ENCODE results near the gene MTHFS.
"Not testable (repeated sequence)": the region's sequence is repeated elsewhere in the genome, so short reads cannot be mapped to it uniquely, and the experiment has no call there.

MTHFS gene

GRCh38 chr15:79900087-79900486 is 3.3 kb upstream of the MTHFS start:
- DNase-seq (ENCODE audit: low read depth, low spot score), result no peak
- Histone ChIP-seq H3K9me3 (ENCODE audit: insufficient read depth, low read length) (no peaks in the 10 kb centered on the region), H3K36me3 (ENCODE audit: insufficient read depth, insufficient read length, low read length) (peaks cover 4% of the 10 kb centered on the region), H3K9ac (ENCODE audit: insufficient read length, low read depth) (no peak overlapping the region), H3K4me1 (ENCODE audit: insufficient read depth, insufficient read length) (no peaks in the 10 kb centered on the region), H3K27me3 (ENCODE audit: insufficient read depth, insufficient read length) (no peaks in the 10 kb centered on the region), H3K4me3 (ENCODE audit: insufficient read length, low read depth) (no peak overlapping the region)
- TF ChIP-seq SUZ12 (IDR thresholded peaks at IDR 0.05; ENCODE audit: extremely low read depth, insufficient read depth, insufficient read length) (no peak), YY1 (IDR thresholded peaks at IDR 0.05; ENCODE audit: insufficient read depth, insufficient read length) (no peak), ZNF274 (IDR thresholded peaks at IDR 0.05; ENCODE audit: low read depth, low read length) (no peak)

- not testable (repeated sequence) for H3K4me1 ChIP-seq (ENCODE audit: insufficient read depth, insufficient read length); DNase-seq (ENCODE audit: low read depth, low spot score); H3K4me3 ChIP-seq (ENCODE audit: insufficient read length, low read depth); H3K9me3 ChIP-seq (ENCODE audit: insufficient read depth, low read length); H3K27me3 ChIP-seq (ENCODE audit: insufficient read depth, insufficient read length); H3K9ac ChIP-seq (ENCODE audit: insufficient read length, low read depth)
- H3K36me3 ChIP-seq (ENCODE audit: insufficient read depth, insufficient read length, low read length), result peaks cover 12% of the 10 kb centered on the region
Measured at GRCh38 chr15:79898786-79899185, 2.0 kb upstream of the MTHFS start.

- TF ChIP-seq YY1 (IDR thresholded peaks at IDR 0.05; ENCODE audit: insufficient read depth, insufficient read length) (no peak), SUZ12 (IDR thresholded peaks at IDR 0.05; ENCODE audit: extremely low read depth, insufficient read depth, insufficient read length) (no peak), ZNF274 (IDR thresholded peaks at IDR 0.05; ENCODE audit: low read depth, low read length) (no peak)
- H3K9me3 ChIP-seq (ENCODE audit: insufficient read depth, low read length), result no peaks in the 10 kb centered on the region
- no peaks in the 10 kb centered on the region for H3K4me1 ChIP-seq (ENCODE audit: insufficient read depth, insufficient read length)
- H3K27me3 ChIP-seq (ENCODE audit: insufficient read depth, insufficient read length), result no peaks in the 10 kb centered on the region
- peaks cover 12% of the 10 kb centered on the region for H3K36me3 ChIP-seq (ENCODE audit: insufficient read depth, insufficient read length, low read length)
- H3K9ac ChIP-seq (ENCODE audit: insufficient read length, low read depth), result no peak overlapping the region
- DNase-seq (ENCODE audit: low read depth, low spot score), result no peak
- no peak overlapping the region for H3K4me3 ChIP-seq (ENCODE audit: insufficient read length, low read depth)
Measured at GRCh38 chr15:79898369-79898768, 1.6 kb upstream of the MTHFS start.

- H3K36me3 ChIP-seq (ENCODE audit: insufficient read depth, insufficient read length, low read length), result peaks cover 12% of the 10 kb centered on the region
- H3K27me3 ChIP-seq (ENCODE audit: insufficient read depth, insufficient read length), result no peaks in the 10 kb centered on the region
- H3K4me3 ChIP-seq (ENCODE audit: insufficient read length, low read depth), result peak overlapping the region; percentile 98
- TF ChIP-seq ZNF274 (IDR thresholded peaks at IDR 0.05; ENCODE audit: low read depth, low read length), result no peak
- TF ChIP-seq SUZ12 (IDR thresholded peaks at IDR 0.05; ENCODE audit: extremely low read depth, insufficient read depth, insufficient read length), result no peak
- no peak for TF ChIP-seq YY1 (IDR thresholded peaks at IDR 0.05; ENCODE audit: insufficient read depth, insufficient read length)
- no peaks in the 10 kb centered on the region for H3K9me3 ChIP-seq (ENCODE audit: insufficient read depth, low read length)
- H3K4me1 ChIP-seq (ENCODE audit: insufficient read depth, insufficient read length), result no peaks in the 10 kb centered on the region
- DNase-seq (ENCODE audit: low read depth, low spot score), result no peak
- peak overlapping the region; percentile 99 for H3K9ac ChIP-seq (ENCODE audit: insufficient read length, low read depth)
Measured at GRCh38 chr15:79897701-79898113, 893 bp upstream of the MTHFS start.

- TF ChIP-seq SUZ12 (IDR thresholded peaks at IDR 0.05; ENCODE audit: extremely low read depth, insufficient read depth, insufficient read length), result no peak
- no peak for TF ChIP-seq ZNF274 (IDR thresholded peaks at IDR 0.05; ENCODE audit: low read depth, low read length)
- TF ChIP-seq YY1 (IDR thresholded peaks at IDR 0.05; ENCODE audit: insufficient read depth, insufficient read length), result no peak
- Histone ChIP-seq H3K36me3 (ENCODE audit: insufficient read depth, insufficient read length, low read length) (peaks cover 14% of the 10 kb centered on the region), H3K9me3 (ENCODE audit: insufficient read depth, low read length) (no peaks in the 10 kb centered on the region), H3K9ac (ENCODE audit: insufficient read length, low read depth) (peak overlapping the region; percentile 99), H3K4me3 (ENCODE audit: insufficient read length, low read depth) (peak overlapping the region; percentile 98), H3K27me3 (ENCODE audit: insufficient read depth, insufficient read length) (no peaks in the 10 kb centered on the region), H3K4me1 (ENCODE audit: insufficient read depth, insufficient read length) (no peaks in the 10 kb centered on the region)
- DNase-seq (ENCODE audit: low read depth, low spot score), result no peak
Measured at GRCh38 chr15:79897380-79897678, 515 bp upstream of the MTHFS start.

GRCh38 chr15:79896131-79896633 is 632 bp downstream of the MTHFS start:
- Histone ChIP-seq H3K27me3 (ENCODE audit: insufficient read depth, insufficient read length) (no peaks in the 10 kb centered on the region), H3K9me3 (ENCODE audit: insufficient read depth, low read length) (no peaks in the 10 kb centered on the region), H3K36me3 (ENCODE audit: insufficient read depth, insufficient read length, low read length) (peaks cover 18% of the 10 kb centered on the region), H3K4me1 (ENCODE audit: insufficient read depth, insufficient read length) (no peaks in the 10 kb centered on the region), H3K4me3 (ENCODE audit: insufficient read length, low read depth) (peak overlapping the region; percentile 98), H3K9ac (ENCODE audit: insufficient read length, low read depth) (peak overlapping the region; percentile 99)
- DNase-seq (ENCODE audit: low read depth, low spot score), result no peak
- TF ChIP-seq YY1 (IDR thresholded peaks at IDR 0.05; ENCODE audit: insufficient read depth, insufficient read length), result no peak
- no peak for TF ChIP-seq SUZ12 (IDR thresholded peaks at IDR 0.05; ENCODE audit: extremely low read depth, insufficient read depth, insufficient read length)
- TF ChIP-seq ZNF274 (IDR thresholded peaks at IDR 0.05; ENCODE audit: low read depth, low read length), result no peak

- Histone ChIP-seq H3K4me1 (ENCODE audit: insufficient read depth, insufficient read length) (no peaks in the 10 kb centered on the region), H3K4me3 (ENCODE audit: insufficient read length, low read depth) (no peak overlapping the region), H3K36me3 (ENCODE audit: insufficient read depth, insufficient read length, low read length) (peaks cover 74% of the 10 kb centered on the region), H3K9me3 (ENCODE audit: insufficient read depth, low read length) (no peaks in the 10 kb centered on the region), H3K27me3 (ENCODE audit: insufficient read depth, insufficient read length) (no peaks in the 10 kb centered on the region), H3K9ac (ENCODE audit: insufficient read length, low read depth) (no peak overlapping the region)
- TF ChIP-seq YY1 (IDR thresholded peaks at IDR 0.05; ENCODE audit: insufficient read depth, insufficient read length), result no peak
- TF ChIP-seq SUZ12 (IDR thresholded peaks at IDR 0.05; ENCODE audit: extremely low read depth, insufficient read depth, insufficient read length), result no peak
- no peak for TF ChIP-seq ZNF274 (IDR thresholded peaks at IDR 0.05; ENCODE audit: low read depth, low read length)
- DNase-seq (ENCODE audit: low read depth, low spot score), result no peak
Measured at GRCh38 chr15:79887054-79887930, 9.5 kb downstream of the MTHFS start.
